Measurements from ENCODE around the gene DGKG.

DGKG gene

DNA sequence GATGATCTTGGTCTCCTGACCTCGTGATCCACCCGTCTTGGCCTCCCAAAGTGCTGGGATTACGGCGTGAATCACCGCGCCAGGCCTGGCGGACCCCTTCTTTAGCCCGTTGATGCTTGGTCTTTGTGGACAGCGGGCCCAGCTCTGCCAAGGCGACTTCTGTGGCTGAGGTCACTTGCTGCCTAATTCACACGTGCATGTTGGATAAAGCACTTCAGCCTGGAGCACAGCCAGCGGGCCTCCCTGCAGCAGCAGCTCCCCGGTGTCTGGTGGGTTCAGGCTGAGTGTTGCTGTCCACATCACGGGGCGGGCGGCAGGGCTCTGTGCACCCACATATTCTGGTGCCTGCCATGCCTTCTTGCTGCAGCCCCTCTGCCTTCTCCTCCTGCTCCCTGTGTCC is 88.4 kb downstream of the DGKG start:
- DNase-seq (ENCODE audit: low read depth) = no peak

DNA sequence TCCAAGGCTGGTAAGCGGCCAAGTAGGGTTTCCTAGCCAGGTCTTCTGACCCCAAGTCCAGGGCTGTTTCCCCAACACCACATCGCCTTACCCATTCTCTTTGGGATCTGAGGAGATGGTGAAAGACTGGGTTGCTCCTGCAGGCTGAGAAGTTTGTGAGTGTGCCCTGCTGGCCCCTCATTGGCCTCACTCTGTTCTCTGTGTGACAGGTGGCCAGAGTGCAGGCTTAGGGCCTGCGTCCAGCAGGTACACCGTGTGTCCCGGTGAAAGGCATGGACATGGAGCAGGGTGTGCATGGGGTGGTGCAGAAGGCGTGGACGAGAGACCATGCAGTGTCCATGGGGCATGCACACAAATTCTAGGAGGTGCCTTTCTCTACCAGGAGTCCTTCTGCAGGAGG is 91.3 kb downstream of the DGKG start:
- no peak for DNase-seq (ENCODE audit: low read depth)

DNA sequence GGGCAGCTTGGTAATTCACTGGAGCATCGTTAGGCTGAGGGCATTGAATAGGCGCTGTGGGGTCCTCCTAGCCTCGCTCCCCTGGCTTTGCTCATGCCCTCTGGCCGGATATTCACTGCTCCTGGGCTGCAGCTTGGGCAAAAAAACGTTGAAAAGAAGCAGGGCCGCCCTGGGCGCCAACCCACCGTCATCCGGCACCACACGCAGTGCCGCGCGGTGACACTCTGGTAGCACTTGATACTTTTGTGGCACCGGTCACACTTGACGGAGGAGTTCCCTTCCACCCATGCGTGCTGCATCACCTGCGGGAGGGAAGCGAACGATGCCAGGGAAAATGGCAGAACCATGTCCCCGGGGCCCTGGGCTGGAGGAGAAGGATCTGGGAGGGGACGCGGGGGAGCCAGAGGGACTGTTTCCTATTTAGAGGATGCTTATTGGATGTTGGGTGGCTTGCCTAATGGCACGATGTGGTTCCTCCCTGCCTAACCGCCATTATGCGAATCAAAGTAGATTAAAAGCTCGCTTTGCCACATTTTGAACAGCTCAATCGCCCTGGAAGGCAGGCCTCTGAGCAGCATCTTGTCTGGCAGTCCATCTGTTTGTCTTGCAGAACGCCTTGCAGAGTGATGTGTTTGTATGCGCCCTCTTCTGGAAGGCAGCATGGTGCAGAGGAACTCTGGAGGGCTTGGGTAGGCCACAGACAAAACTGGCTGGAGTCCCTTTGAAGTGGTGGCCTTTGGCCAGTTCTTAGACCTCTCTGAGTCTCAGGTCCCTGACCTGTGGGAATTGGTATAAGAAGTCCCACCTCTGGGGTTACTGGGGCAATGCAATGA is 93.2 kb downstream of the DGKG start:
- no peak for DNase-seq (ENCODE audit: low read depth)

DNA sequence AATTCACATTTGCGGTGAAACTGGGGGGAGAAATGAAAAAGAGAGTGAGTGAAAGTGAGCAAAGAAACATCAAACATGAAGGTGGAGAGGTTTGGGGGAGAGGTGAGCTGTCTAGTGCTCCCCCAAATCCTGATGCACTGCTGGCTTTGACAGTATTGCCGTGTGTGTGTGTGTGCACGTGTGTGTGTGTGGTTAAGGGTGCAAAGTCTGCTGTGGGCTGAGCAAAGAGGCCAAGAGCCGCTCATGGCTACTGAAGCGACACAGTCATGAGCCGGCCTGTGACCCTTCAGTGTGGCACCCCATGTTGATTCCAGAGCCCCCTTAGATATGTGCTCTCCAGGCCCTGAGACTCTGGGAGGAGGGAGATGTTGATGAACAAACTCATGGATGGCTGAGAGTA is 94.3 kb downstream of the DGKG start:
- no peak for DNase-seq (ENCODE audit: low read depth)

DNA sequence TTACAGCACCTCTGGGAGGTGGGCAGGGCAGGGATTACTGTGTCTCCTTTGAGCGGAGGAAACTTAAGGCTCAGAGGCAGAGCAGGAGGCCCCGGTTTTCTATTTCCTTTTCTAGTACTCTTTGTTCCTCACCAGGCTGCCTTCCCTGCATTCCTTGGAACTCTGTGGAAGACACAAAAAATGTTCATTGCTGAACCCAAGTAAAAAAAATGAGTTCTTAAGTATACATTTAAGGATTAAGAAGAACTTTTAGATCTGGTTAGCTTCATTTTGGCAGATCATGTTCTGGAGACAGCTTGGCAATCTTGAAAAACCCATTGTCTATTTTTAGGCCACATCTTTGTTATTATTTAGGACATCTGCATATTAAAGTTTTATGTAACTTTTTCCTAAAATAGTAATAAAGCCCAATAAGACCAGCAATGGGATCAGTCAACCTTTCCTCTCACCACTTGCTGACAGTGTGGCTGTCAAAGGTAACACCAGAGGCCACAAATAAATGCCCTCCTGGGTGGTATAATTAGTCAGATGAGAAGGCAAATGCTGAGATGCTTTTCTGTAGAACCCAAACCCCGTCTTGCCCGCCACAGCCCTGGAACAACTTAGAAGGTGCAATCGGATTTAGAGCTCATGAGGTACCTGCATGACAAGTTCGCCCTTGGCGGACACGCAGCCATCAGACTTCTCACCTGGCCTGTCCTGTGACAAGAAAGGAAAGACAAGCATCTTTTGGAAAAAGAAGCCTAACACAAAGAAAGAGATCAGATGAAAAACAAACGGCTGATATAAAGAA is 97.2 kb downstream of the DGKG start:
- no peak for DNase-seq (ENCODE audit: low read depth)

DNA sequence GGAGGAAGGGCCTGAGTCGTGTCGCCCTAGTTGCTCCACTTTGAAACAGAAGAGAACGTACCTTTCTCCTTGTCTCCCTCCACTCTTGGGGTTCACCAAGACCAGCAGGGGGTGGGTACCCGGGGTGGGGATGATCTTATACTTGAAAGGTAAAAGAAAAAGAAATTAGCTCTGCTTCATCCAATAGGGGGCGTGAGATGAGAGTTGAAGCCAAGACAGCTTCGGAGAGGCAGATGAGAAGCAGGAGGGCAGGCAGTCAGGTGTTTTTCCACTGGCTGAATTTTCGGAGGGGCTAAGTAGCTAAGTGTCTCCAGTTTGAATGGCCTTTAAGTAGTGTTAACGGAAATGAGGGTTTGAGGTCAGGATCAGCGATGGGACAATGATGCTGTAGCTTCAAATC is 100.4 kb downstream of the DGKG start:
- no peak for DNase-seq (ENCODE audit: low read depth)

DNA sequence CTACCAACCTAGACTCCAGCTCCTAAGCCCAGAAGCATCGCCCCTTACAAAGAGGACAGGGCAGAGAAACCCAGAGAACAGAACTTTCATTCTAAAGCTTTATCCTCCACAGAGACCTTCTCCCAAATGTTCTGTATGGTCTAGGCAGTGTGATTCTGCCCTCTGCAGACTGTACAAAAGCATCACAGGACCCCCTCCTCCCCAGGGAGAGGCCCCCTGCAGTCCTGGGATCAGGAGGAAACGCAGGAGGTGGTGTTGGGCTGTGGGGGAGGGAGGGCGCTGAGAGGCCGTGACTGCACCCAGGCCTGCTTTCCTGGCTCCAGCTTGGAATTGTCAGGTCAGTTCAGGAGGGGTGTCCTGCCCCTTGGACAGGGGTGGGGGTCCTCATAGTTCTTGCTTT is 101.3 kb downstream of the DGKG start:
- no peak for DNase-seq (ENCODE audit: low read depth)

DNA sequence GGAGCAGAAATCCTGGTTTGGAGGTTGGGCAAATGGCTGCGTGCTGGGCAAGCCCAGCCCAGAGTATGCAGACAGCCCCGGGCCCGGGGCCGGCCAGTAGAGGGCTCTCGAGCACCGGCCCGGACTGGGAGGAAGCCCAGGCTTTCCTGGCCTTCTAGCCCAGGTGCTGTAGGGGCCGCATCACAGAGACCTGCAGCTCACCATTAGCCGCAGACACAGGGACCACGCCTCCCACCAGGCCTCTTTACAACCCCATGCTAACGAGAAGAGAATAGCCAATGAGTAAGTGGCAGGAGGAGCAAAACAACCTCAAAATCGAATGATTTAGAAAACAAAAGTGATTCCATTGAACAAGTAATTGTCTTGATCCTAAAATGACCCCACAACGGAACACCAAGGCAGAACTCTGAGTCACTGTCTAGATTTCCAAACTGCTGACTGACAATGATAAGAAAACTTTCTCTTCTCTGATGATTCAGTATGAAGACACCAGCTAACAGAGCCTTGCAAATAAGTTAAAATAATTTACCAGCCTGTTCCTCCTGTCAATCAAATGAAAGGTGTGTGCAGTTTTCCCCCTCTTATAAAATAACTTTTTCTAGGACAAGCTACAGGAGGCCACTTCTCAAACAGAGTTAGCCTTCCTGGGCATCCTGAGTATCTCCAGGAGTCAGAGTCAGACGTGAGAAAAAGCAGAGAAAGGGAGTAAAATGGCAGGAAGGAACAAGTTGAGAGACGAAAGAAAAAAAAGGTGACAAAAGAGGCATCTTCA is 102.2 kb downstream of the DGKG start:
- no peak for DNase-seq (ENCODE audit: low read depth)

DNA sequence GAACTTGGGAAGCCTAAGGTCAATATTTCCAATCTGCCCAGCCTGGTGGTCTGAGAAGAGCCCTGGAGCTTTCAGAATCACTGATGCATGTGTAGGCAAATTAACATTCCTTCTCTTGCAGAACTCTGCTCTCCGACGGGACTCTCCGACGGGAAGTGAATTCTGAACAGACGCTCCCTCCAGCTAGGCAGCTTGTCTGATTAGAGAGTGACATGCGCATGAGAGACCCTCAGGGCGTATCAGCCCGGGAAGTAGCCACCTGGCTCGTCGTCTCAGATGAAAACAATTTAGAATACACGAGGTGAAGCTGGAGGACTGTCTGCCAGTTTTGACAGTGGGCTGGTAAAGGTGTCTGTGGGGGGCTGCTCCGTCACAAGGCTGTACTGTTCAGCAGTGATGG is 103.1 kb downstream of the DGKG start:
- no peak for DNase-seq (ENCODE audit: low read depth)

DNA sequence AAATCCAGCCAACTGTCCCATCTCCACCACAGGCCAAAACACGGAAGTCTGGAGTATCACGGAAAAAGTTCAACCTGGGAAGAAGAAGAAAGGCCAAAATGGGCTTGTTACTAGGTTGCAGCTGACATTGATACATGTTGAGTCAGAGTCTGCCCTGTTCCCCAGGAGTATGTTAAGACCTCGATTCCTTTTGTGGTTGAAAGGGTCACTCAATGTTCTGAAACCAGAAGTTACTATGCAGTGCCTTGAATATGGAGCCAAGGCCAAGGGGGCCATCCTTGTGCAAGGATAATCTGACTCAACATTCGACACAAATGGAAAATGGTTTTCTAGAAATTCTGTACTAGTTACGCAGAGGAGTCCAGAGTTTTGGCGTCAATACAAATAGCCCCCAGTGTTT is 104.2 kb downstream of the DGKG start:
- DNase-seq (ENCODE audit: low read depth) = no peak

DNA sequence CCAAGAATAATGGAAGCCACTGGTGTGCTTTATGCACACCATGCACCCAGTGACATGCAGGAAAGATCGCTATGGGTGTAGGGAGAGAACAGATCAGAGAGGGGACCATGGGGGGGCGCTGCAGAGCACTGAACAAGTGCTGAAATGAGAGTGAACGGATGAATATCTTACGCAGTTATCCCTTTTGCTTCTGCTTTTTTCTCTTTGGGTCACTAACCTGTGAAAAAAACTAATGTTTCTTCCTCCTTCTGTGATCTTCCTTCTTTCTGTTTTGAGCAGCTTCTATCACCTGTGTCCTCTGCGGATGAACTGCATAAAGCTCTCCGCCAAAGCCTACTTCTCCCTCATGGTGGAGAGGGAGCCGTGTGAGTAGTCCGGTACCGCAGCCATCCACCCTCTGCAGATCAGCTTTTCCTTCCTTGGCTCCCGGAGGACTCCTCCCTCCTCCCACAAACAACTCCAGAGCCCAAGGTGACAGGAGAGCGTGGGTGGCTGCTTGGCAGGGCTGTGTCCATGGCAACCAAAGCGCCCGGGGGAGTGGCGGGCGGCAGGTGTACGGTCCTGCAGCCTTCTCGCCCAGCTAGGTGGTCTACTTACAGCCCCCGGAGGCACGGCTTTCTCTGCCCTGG is 106.2 kb downstream of the DGKG start:
- DNase-seq (ENCODE audit: low read depth) = no peak

DNA sequence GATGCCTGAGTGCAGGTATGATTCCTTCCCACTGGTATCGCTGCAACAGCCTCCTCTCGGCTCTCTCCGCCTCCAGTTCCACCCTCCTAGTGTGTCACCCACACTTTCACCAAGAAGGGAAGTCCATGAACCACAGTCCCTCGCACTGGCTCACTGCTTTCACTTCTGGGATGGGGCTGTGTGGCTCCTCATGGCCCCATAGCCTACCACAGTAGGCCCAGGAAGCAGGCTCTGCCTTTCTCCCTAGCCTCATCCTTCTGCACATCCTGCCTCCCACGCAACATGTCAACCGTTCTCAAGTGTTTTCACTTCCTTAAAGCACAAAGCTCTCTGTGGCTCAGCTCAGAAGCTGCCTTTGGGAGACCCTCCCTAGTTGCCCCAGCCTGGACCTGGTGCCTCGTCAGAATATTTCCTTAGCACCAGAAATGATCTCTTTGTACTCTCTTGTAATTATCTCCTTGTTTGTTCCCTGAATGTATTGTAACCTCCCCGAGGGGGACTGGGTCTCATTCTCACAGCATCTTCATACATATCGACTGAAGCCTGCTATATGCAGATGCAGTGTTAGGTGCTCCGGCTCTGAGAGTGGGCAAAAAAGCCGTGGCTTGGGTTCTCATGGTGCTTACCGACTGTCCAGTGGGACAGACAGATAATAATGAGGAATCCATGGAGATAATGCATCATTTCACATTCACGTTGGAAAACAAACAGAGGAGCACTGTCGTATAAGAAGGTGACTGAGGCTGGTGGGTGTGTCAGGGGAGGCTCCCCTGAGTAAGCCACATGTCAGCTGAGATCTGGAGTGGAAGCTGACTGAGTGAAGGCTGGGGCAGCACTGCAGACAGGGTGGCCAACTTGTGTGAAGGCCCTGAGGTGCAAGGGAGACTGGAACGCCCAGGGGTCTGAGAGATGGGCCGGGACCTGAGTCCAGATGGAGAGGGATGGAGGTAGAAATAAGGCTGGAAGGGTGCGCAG is 107.1 kb downstream of the DGKG start:
- no peak for DNase-seq (ENCODE audit: low read depth)

DNA sequence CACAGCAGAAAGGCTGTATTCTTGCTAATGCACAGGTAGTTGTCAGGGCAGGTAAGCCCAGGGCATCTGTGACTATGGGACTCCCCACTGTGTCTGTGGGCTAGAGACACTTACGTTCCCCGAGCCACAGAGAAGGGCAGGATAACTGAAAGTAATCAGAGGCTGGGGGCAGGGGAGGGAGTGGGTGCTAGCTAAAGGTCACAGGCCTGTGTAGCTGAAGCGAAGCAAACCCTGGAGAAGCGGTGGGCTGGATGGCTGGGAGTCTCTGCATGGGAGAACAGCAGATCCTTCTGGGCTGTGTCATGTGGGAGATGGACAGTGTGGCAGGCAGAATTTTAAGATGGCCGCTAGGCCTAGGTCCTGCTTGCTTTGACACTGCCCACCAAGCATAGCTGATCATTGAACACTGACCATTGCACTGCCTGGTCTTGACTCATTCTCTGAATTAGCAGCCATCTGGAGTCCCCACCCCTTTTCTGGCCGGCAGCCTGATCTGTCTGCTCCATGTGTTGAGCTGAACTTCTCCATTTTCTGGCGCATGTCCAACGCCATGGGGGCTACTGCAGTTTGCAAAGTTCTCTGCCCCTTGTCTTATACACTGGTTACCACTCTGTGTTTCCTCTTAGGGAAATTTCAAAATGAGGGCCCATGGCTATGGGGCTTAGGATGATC is 110.0 kb downstream of the DGKG start:
- DNase-seq (ENCODE audit: low read depth) = no peak

DNA sequence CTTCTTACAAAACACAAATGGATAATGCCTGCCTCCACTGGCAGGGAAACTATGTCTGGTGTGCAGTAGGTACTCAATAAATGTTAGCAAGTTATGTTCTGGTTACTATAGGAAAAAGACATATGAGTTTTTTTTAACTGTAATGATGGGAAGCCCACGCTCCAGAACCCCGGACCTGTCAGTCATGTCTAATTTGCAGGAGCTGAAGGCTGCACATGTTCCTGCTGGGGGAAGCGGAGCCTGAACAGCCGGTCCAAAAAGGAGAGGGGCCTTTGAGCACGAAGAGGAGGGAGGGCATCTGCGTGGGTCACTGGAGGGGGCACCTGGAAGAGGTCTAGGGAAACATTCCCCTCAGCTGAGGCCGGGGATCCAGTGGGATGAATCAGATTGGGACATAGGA is 113.2 kb downstream of the DGKG start:
- DNase-seq (ENCODE audit: low read depth) = no peak

DNA sequence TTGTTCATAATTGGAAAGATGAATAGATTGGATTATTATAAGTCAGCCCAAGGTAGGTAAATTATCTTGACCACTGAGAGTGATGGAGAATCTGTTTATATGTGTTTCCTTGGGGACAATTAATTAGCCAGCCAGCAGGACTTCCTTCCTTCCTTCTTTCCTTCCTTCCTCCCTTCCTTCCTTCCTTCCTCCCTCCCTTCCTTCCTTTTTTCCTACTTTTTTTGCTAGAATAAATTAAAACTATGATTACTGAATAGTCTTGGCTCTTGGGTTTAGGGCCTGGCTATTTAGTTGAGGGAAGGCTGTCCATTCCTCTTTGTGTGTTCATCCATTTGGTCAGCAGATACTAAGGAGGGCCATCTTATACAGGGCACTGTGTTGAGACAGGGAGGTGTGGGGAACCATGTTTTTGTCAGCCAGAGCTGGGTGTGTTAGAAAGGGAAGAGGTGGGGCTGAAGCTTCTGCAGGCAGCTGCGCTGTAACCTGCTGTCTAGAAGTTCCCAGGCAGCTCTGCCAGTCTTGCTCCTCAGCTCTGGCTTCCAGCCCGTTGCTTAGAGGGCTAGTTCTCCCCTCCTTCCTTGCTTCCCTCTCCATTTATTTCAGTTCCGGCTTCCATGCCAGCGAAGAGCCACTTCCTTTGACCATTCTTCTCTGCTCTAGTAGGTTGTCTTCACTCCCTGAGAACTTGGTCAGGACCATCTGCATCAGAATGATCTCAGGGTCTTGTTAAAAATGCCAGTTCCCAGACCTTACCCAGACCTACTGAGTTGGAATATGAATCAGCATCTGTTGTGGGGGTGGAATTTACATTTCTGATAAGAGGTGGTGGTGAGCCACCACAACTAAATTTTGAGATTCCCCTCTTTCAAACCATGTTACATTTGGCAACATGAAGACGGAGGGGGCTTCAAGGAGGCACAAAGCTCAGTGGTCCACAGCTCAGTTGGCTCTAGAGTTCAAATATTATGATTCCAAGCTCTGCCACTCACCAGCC is 113.9 kb downstream of the DGKG start:
- no peak for DNase-seq (ENCODE audit: low read depth)

DNA sequence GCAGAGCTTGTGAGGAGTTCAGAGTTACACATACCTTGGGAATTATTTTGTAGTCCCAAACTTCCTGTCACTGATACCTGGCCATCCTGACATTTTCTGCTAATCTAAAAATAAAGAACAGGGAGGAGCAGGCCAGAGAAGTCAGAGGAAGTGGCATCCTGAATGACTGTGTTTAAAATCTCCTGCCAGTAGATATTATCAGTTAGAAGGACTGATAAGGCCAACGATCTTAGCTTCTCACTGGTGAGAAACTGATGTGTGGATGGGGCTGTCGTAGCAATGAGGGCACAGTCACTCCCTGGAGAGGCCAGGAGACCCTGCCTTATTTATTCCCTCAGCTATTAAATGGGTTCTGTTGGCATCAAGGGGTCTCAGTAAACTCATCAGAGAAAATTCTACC is 115.1 kb downstream of the DGKG start:
- DNase-seq (ENCODE audit: low read depth) = no peak

DNA sequence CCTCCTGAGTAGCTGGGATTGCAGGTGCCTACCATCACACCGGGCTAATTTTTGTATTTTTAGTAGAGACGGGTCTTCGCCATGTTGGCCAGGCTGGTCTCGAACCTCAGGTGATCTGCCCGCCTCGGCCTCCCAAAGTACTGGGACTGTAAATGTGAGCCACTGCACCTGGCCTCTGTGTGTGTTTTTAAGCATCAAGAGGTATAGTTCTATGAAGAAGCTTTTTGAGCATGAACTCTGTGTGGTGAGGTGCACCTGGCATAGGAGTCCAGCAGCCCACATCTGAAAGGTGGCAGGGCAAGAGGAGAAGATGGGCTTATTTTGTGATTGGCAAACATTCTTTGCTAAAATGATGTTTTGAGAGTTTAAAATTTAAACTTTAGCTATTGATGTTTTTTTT is 118.0 kb downstream of the DGKG start:
- DNase-seq (ENCODE audit: low read depth) = no peak

DNA sequence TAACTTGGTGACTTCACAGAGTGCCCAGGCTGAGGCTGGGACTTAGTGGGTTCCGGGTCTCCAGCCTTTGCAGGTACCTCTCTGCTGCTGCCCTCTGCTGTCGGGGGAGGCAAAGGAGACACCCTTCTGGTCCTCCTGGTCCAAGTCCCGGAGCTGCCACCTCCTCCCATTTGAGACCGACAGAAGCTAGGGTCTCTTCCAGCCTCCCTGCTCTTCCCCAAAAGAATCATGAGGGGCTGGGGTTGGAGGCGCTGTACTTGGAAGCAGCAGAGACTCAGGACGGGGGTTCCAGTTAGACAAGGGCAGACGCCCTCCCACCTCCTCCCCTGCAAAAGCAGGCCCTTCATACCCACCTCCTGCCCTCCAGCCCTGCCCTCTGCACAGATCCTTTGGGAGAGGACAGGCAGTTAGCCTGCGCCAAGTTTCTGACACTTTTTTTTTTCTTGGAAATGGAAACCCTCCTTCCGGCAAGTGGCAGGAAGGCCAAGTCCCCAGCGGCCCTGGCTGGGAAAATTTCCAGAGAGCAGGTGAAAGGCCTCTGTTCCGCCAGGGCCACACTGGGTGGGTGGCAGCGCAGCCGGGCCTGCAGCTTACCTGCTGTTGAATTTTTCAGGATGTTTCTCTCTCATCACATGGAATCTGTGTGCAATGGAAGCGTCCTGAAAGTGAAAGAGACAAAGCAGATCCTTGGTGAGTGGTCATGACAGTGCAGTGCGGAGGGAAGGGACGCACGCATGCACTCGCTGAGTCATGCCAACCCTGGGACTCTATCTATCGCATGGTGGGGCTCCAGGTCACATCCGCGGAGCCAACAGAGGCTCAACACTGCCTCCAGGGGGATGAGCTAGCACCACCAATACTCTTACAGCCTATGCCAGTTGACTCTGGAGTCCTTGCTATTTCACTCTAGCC is 119.9 kb downstream of the DGKG start:
- peak; percentile 26 for DNase-seq (ENCODE audit: low read depth)

Measured in stimulated activated CD8-positive, alpha-beta memory T cell treated with anti-CD3 and anti-CD28 coated beads, Interleukin-7, amount 100 ng/mL, for 24 hours (primary cell).